ENCODE data around the gene ALG10. TPM values are rescaled to one million over a fixed set of nuclear protein-coding genes. Genes with fewer than 3 reads are reported as not detected.
A peak's percentile ranks its signal among the peaks of the same experiment; 100 is the strongest.
"Not testable (repeated sequence)": the region's sequence is repeated elsewhere in the genome, so short reads cannot be mapped to it uniquely, and the experiment has no call there.

The ALG10 gene
- total RNA-seq, 1 donor from 2014 or later = 1.3 TPM

GRCh38 chr12:34033628-34034296 is 11.5 kb downstream of the ALG10 start:
- DNase-seq (ENCODE audit: low spot score in 2 of 2) = no peak
- Histone ChIP-seq H3K4me1 (no peaks in the 10 kb centered on the region), H3K4me3 (no peak overlapping the region), H3K36me3 (no peaks in the 10 kb centered on the region), H3K27me3 (no peaks in the 10 kb centered on the region), H3K9me3 (no peaks in the 10 kb centered on the region), H3K27ac (no peak overlapping the region)
- intact Hi-C loops (cut with DNase I) = no loop called here
- TF ChIP-seq, protein P1, sequence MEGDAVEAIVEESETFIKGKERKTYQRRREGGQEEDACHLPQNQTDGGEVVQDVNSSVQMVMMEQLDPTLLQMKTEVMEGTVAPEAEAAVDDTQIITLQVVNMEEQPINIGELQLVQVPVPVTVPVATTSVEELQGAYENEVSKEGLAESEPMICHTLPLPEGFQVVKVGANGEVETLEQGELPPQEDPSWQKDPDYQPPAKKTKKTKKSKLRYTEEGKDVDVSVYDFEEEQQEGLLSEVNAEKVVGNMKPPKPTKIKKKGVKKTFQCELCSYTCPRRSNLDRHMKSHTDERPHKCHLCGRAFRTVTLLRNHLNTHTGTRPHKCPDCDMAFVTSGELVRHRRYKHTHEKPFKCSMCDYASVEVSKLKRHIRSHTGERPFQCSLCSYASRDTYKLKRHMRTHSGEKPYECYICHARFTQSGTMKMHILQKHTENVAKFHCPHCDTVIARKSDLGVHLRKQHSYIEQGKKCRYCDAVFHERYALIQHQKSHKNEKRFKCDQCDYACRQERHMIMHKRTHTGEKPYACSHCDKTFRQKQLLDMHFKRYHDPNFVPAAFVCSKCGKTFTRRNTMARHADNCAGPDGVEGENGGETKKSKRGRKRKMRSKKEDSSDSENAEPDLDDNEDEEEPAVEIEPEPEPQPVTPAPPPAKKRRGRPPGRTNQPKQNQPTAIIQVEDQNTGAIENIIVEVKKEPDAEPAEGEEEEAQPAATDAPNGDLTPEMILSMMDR (IDR thresholded peaks at IDR 0.05) = peak in 2 of 3 experiments; percentile 28 to 50

DNA sequence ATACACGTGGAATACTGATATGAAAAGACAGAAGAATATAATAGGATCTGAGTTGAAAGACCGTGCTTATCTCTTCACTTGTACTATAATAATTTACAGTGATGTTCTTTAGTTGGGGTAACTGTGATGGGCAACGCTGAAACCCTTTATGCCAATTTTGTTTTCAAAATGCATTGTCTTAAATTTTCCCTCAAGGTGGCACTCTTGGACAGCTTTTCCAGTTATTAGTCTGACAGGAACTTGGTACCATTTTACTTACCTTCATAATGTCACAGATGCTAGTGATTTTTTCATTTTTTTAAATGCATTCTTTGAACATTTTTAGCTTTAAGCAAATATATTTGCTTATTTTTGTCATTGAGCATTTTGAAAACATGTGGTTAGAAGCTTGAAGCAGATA is 16.1 kb downstream of the ALG10 start:
- H3K4me3 ChIP-seq; intact Hi-C loops (cut with DNase I); H3K36me3 ChIP-seq; H3K9me3 ChIP-seq; H3K4me1 ChIP-seq; H3K27ac ChIP-seq; DNase-seq (ENCODE audit: low spot score in 2 of 2); H3K27me3 ChIP-seq: not testable (repeated sequence)

GRCh38 chr12:34046570-34046969 is 24.3 kb downstream of the ALG10 start:
- Histone ChIP-seq H3K9me3 (peaks cover 0 to 6% of the 10 kb centered on the region in 2 donors), H3K36me3 (no peaks in the 10 kb centered on the region), H3K27me3 (no peaks in the 10 kb centered on the region), H3K4me1 (no peaks in the 10 kb centered on the region), H3K27ac (no peak overlapping the region), H3K4me3 (no peak overlapping the region)
- DNase-seq (ENCODE audit: low spot score in 2 of 2) = no peak
- intact Hi-C loops (cut with DNase I) = no loop called here
- TF ChIP-seq, protein P1 (IDR thresholded peaks at IDR 0.05) = no peak

DNA sequence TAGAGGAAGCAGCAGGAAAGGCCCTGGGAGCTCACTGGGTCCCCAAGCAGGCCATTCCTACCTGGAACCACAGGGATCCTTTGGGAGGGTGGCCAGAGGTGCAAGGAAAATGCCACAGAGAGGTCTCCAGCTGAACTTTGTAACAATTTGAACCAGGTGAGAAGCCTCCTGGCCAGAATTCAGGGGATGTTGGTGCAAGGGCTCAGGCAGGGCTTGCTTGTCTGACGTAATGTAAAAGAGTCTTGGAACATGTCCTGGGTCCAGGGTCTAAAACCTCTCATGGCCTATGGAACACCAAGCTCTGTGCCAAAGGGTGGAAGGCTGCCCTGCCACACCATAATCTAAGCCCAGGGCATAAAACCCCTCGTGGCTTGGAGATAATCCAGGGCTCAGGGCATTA is 25.6 kb downstream of the ALG10 start:
- intact Hi-C loops (cut with DNase I); H3K36me3 ChIP-seq; H3K4me1 ChIP-seq; H3K4me3 ChIP-seq; H3K27me3 ChIP-seq; DNase-seq (ENCODE audit: low spot score in 2 of 2); H3K9me3 ChIP-seq; H3K27ac ChIP-seq: not testable (repeated sequence)

GRCh38 chr12:34048714-34049113 is 26.4 kb downstream of the ALG10 start:
- no peak overlapping the region for H3K4me3 ChIP-seq
- no peaks in the 10 kb centered on the region for H3K36me3 ChIP-seq
- DNase-seq (ENCODE audit: low spot score in 2 of 2) = no peak
- H3K27me3 ChIP-seq = no peaks in the 10 kb centered on the region
- TF ChIP-seq, protein P1 (IDR thresholded peaks at IDR 0.05) = no peak
- H3K9me3 ChIP-seq = peaks cover 0 to 6% of the 10 kb centered on the region in 2 donors
- intact Hi-C loops (cut with DNase I) = no loop called here
- no peak overlapping the region for H3K27ac ChIP-seq
- H3K4me1 ChIP-seq = no peaks in the 10 kb centered on the region

DNA sequence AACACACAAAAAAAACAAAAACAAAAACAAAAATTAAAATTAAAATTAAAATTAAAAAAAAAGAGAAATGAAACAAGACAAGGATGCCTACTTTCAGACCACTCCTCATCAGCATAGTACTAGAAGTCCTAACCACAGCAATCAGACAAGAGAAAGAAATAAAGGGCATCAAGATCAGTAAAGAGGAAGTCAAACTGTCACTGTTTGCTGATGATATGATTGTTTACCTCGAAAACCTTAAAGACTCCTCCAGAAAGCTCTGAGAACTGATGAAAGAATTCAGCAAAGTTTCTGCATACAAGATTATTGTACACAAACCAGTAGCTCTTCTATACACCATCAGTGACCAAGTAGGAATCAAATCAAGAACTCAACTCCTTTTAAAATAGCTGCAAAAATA is 29.2 kb downstream of the ALG10 start:
- intact Hi-C loops (cut with DNase I) = no loop called here
- Histone ChIP-seq H3K27ac (no peak overlapping the region), H3K9me3 (peaks cover 0 to 6% of the 10 kb centered on the region in 2 donors), H3K4me3 (no peak overlapping the region), H3K4me1 (no peaks in the 10 kb centered on the region), H3K36me3 (no peaks in the 10 kb centered on the region), H3K27me3 (no peaks in the 10 kb centered on the region)
- no peak for DNase-seq (ENCODE audit: low spot score in 2 of 2)
- TF ChIP-seq, protein P1 (IDR thresholded peaks at IDR 0.05) = no peak

GRCh38 chr12:34054938-34055337 is 32.6 kb downstream of the ALG10 start:
- TF ChIP-seq, protein P1 (IDR thresholded peaks at IDR 0.05) = no peak
- no peaks in the 10 kb centered on the region for H3K36me3 ChIP-seq
- no peak for DNase-seq (ENCODE audit: low spot score in 2 of 2)
- no peak overlapping the region for H3K27ac ChIP-seq
- intact Hi-C loops (cut with DNase I) = no loop called here
- H3K9me3 ChIP-seq = peaks cover 0 to 5% of the 10 kb centered on the region in 2 donors
- no peak overlapping the region for H3K4me3 ChIP-seq
- no peaks in the 10 kb centered on the region for H3K4me1 ChIP-seq
- H3K27me3 ChIP-seq = no peaks in the 10 kb centered on the region

Measured in ascending aorta (tissue), 2 donors.